ENCODE measurements around the gene ACAP2.

DNA sequence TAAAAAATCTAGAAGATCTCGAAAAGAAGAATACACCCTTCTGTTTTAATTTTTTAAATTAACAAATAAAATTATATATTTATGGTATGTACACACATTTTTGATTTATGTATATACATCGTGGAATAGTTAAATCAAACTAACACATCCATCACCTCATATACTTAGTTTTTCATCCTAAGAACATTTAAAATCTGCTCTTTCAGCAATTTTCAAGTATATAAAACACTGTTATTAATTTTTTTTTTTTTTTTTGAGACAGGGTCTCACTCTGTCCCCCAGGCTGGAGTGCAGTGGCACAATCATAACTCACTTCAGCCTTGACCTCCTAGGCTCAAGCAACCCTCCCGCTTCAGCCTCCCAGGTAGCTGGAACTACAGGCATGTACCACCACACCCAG is 32.8 kb upstream of the ACAP2 start:
- TF ChIP-seq, protein P1, sequence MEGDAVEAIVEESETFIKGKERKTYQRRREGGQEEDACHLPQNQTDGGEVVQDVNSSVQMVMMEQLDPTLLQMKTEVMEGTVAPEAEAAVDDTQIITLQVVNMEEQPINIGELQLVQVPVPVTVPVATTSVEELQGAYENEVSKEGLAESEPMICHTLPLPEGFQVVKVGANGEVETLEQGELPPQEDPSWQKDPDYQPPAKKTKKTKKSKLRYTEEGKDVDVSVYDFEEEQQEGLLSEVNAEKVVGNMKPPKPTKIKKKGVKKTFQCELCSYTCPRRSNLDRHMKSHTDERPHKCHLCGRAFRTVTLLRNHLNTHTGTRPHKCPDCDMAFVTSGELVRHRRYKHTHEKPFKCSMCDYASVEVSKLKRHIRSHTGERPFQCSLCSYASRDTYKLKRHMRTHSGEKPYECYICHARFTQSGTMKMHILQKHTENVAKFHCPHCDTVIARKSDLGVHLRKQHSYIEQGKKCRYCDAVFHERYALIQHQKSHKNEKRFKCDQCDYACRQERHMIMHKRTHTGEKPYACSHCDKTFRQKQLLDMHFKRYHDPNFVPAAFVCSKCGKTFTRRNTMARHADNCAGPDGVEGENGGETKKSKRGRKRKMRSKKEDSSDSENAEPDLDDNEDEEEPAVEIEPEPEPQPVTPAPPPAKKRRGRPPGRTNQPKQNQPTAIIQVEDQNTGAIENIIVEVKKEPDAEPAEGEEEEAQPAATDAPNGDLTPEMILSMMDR (IDR thresholded peaks at IDR 0.05), result no peak
- no peak for TF ChIP-seq POLR2A (IDR thresholded peaks at IDR 0.05; ENCODE audit: low read depth)
- no peak for TF ChIP-seq POLR2AphosphoS5 (IDR thresholded peaks at IDR 0.05)
